ENCODE data around the gene RUBCNL.
"Not testable (repeated sequence)": the region's sequence is repeated elsewhere in the genome, so short reads cannot be mapped to it uniquely, and the experiment has no call there.

Gene RUBCNL

DNA sequence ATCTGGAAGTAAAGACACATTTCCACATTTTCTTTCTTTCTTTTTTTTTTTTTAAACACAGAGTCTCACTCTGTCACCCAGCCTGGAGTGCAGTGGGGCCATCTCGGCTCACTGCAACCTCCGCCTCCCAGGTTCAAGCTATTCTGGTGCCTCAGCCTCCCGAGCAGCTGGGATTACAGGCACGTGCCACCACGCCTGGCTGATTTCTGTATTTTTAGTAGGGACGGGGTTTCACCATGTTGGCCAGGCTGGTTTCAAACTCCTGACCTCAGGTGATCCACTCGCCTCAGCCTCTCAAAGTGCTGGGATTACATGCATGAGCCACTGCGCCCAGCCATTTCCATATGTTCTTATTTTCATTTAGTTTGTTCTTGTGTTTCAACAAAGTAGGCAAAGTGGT lies 14.1 kb downstream of the RUBCNL start:
- not testable (repeated sequence) for DNase-seq

DNA sequence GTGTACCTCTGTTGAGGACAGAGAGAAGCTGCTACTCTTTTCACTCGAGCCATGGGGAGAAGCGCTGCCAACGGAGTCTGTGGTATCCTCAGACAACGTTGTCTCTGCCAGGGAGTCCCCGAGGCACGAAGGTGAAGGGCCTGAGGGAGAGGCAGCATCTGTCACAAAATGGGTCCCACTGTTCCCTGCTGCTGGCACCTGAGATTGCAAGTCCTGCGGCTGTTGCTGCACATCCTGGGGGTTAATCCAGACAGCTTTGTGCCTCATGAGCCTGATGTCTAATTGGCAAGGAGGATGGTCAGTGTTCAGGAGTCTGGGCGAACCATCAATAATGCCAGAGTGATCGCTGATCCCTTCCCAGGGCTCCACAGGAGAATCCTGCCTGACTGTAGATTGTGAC lies 15.0 kb downstream of the RUBCNL start:
- no peak for DNase-seq

GRCh38 chr13:46369506-46370277 lies 17.4 kb downstream of the RUBCNL start:
- peak; percentile 93 for DNase-seq

GRCh38 chr13:46367617-46368327 lies 19.3 kb downstream of the RUBCNL start:
- peak; percentile 61 for DNase-seq

- DNase-seq, result no peak
Observed at GRCh38 chr13:46361276-46361934, 25.6 kb downstream of the RUBCNL start.

- no peak for DNase-seq
Observed at GRCh38 chr13:46360604-46361003, 26.4 kb downstream of the RUBCNL start.

GRCh38 chr13:46359714-46360113 lies 27.3 kb downstream of the RUBCNL start:
- DNase-seq, result peak; percentile 87

DNA sequence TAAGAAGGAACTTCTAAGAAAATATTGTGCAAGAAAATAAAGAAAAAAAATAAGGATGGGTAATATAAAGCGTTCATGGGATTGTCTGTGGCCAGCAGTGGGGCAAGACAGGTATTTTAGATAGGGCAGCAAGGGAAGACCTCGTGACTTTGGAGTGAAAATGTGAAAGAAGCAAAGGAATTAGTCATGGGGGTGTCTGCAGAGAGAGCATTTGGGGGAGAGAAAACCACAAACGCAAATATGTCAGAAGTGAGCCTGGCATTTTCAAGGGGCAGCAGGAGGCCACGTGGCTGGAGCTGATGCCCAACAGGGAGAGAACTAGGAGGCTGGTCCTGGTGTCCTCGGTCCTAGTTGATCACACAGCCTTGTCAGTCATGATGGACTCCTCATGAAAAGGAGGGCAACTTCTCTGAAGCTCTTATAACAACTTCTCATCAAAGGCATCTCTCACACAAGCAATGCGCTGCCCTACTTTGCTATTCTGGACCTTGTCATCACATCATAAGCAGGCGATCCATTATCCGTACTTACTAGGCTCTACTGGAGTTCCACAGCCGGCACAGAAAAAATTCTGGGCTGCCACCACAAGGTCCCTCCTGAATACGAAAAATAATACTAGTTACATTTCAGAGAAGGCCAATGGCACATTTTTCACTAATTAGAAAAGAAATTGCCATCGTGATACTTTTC lies 31.0 kb downstream of the RUBCNL start:
- DNase-seq, result peak; percentile 35

DNA sequence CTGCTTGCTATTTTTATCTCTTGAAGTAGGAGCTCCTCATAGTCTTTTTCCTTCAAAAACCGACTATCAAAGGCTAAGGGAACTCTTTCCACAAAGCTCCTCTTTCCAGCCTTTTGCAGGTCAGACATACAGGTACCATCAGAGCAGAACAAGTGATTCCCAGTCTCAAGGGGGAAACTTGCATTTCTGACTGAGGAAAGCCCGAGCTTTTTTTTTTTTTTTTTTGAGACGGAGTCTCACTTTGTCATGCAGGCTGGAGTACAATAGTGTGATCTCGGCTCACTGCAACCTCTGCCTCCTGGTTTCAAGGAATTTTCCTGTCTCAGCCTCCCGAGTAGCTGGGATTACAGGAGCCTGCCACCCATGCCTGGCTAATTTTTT lies 32.0 kb downstream of the RUBCNL start:
- DNase-seq, result no peak

DNA sequence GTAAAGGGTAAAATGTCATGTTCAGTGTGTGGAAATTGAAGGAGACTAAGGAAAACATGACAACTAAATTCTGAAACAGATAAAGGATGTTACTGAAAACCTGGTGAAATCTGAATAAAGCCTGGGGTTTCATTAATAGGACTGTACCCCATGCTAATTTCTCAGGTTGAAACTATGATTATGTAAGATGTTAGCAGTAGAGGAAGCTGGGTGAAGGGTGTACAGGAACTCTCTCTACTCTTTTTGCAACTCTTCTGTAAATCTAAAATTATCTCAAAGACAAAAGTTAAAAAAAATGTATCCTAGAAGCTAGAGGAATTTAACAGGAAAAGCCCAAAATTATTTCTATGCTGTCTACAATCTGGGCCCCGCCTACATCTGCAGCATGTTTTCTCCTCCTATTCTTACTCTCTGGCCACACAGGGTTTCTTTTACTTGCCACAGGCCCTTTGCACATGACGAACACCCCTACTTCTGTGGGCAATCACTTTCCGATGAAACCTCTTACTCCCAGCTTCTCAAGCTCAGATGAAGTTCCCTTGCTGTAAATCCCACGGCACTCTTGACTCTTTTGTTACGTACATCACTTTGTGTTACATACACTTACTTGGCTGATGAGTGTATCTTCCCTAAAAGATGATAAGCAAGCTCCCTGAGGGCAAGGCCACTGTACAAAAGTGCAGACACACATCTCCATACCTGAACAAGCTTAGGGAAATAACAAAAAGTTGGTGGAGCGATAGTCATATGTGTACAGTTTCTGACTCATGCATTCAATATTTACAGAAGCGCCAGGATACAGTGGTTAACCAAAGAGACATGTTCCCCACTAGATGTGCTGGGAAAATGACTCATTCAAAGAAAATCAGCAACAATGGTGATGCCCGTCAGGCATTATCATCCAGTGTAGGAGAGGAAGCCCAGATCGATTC lies 32.6 kb downstream of the RUBCNL start:
- peak; percentile 96 for DNase-seq

- no peak for DNase-seq
Observed at GRCh38 chr13:46352805-46353204, 34.2 kb downstream of the RUBCNL start.

DNA sequence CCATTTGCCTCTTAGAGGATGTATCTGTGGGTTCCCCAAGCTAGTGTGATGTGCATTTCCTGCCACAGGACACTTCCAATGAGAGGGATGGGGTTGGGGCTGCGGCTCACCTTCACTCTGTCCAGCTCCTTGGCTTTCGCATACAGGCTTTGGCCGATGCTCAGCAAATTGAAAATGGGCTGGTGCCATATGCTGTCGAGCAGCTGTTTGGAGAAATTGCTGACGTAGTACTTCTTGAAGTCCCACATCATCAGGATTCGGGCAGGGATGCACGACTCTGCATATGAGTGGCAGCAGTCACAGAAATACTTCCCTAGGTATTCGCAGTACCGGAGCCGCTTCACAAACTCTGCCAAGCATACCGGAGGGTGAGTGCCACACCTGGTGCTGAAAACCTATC lies 37.0 kb downstream of the RUBCNL start:
- DNase-seq, result no peak

GRCh38 chr13:46348961-46349360 lies 38.1 kb downstream of the RUBCNL start:
- DNase-seq, result no peak

DNA sequence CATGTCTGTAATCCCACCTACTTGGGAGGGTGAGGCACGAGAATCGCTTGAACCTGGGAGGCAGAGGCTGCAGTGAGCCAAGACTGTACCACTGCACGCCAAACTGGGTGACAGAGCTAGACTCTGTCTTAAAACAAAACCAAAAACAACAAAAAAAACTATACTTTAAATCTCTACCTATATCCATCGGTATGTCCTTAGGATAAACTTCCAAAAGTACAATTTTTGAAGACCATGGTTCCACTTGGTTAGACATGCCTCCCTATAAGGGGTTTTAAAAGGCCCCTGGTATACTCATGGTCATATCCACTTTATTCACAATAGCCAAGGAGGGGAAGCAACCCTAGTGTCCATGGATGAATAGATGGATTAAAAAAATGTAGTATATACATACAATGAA lies 39.8 kb downstream of the RUBCNL start:
- no peak for DNase-seq

DNA sequence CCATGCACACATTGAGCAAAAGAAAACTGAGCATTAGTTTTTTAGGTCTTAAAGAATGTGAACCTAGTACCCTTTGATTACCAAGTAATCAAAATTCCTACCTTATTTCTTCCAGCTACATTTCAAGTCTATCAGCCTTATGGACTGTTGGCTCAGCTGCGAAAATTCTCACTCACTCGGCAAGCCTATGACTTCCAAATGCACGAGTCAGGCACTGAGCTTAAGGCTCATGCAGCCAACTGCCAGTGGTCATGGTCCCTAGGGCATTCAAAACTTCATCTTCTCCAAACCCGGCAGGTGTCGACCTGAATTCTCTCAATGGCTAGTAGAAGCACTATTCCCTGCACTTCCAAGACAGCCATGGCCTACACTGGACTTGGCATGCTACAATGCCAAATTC lies 41.2 kb downstream of the RUBCNL start:
- DNase-seq, result peak; percentile 60

DNA sequence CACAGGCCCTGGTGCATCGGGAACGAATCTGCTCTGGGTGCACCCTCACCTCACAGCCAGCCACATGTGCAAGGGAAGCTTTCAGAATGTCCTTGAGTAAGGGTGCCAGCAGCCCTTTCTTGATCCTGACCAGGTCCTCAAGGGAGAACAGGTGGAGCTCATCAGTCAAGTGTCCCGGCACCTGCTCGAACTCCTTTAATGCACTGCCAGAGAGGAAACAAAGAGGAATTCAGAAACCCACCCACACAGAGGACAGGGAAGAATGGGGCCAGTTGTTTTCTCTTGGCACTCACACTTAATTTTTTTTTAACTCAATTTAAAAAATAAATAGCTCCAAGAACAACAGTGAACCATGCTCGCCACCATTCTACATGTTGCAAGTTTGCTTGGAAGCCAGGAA lies 41.7 kb downstream of the RUBCNL start:
- no peak for DNase-seq

DNA sequence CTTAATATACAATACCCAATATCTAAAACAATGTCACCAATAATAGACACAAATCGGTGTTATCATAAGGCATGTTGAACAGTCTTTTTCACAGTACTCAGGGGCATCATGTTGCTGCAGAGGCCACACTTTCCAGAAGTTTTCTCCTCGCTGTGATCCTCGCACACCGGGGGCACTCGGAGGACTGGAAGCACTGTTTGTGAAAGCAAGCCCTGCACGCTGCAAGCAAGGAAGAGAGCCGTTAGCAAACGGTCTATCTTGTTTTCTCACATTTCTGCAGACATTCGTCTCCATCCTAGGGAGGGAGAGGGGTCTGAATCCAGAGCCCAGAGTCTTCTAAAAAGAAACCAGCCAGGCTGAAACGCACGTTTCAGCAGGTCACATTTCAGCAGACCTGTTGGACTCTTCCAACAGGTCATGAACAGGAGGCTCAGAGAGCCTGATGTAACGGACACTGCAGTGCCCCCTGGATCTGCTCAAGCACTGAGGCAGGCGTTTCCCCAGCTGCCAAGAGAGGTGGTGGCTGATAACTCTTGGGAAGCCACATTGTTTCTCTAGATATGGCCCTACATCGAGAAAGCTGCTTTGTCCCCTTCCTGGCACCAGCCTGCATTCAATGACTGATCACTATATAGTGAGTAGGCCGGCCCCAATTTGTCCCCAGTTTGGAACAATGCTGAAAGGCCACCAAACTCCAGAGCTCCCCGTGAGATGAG lies 43.6 kb downstream of the RUBCNL start:
- no peak for DNase-seq

DNA sequence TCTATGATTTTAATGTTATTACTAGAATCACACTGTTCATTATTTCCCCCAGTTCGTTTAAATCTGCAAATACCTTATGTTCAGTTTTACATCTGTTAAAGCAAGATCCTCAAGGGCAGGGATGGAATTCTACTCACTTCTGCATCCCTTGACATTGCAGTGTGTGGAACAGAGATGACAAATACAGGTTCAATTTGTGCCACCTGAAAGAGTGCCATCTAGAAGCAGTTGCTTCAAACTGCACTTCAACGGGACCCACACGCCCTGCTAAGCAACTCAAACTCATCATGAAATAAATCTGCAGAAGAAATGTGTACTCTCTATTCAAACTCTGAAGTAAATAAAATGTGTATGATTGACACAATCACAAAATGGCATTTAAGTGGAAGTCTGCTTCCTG lies 44.5 kb downstream of the RUBCNL start:
- DNase-seq, result no peak

DNA sequence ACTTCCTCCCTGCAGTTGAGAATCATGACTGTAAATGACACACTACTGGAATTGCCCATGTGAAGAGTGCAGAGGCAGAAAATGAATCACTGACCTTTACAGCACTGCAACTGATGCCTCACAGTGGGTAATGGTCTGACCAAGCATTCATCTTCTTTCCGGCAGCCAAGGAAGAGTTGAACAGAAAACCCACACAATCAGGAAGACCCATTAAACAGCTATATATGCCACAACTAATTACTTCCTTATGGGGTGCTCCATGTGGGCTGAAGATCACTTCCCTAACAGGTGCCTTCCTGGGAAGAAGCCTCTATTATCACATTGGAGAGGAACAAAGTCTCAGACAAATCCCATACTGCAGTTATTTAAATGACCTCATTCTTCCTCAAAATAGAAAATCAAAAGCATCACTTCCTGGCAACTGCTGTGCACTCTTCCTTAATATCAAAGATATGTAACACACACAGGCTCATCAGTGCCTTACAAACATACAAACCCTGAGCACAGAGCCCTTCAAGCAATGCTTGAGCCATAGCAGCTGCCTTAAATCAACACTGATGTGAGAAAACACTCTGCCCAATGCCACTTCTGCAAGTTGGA lies 45.8 kb downstream of the RUBCNL start:
- peak; percentile 66 for DNase-seq

DNA sequence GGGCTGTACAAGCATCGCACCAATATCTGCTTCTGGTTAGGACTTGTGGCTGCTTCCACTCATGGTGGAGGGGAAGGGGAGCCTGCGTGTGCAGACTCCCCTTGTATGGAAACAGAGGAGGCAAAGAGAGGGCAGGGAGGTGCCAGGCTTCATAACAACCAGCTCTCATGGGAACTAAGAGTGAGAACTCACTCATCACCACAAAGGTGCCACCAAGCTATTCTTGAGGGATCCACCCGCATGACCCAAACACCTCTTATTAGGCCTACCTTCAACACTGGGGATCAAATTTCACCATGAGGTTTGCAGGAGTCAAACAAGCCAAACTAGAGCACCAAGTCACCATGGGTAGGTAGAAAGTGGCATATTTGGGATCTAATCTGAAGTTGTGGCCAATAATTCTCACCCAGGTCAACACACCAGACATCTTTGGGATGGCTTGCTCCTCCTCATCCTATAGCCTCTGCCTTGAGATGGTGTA lies 46.4 kb downstream of the RUBCNL start:
- no peak for DNase-seq

GRCh38 chr13:46340011-46340410 lies 47.0 kb downstream of the RUBCNL start:
- DNase-seq, result no peak

All from fibroblast of skin of scalp (primary cell).